DOHH2 (cell line): ENCODE measurements around the gene ASRGL1.

Experiments used
- H3F3A ChIP-seq: fragments of 200-600 bp; sonication (generic), shearing (Covaris generic); 2 replicates; pipeline ENCODE4 v1.6.0; 2016; ENCODE audit warnings: antibody characterized with exemption, mild to moderate bottlenecking; ENCODE audit not compliant: control insufficient read depth, insufficient read depth
- H3K27ac ChIP-seq: fragments of 200-600 bp; sonication (generic); 2 replicates; pipeline ENCODE4 v1.5.1; 2014; ENCODE audit warnings: low read depth, mild to moderate bottlenecking, low read length, moderate library complexity
- H3K27me3 ChIP-seq: fragments of 200-600 bp; sonication (generic); 2 replicates; pipeline ENCODE4 v1.6.1; 2014; ENCODE audit warnings: mild to moderate bottlenecking, low read length, mixed read lengths; ENCODE audit not compliant: control insufficient read depth
- H3K36me3 ChIP-seq: fragments of 200-600 bp; sonication (generic); 2 replicates; pipeline ENCODE4 v1.6.1; 2014; ENCODE audit warnings: mild to moderate bottlenecking, low read length, moderate library complexity, mixed read lengths; ENCODE audit not compliant: control insufficient read depth
- H3K4me1 ChIP-seq: fragments of 200-600 bp; sonication (generic); 2 replicates; pipeline ENCODE4 v1.6.1; 2014; ENCODE audit warnings: mild to moderate bottlenecking, low read length, mixed read lengths; ENCODE audit not compliant: control insufficient read depth
- H3K4me2 ChIP-seq: fragments of 200-600 bp; sonication (generic); 2 replicates; pipeline ENCODE4 v1.6.0; 2014; ENCODE audit warnings: mild to moderate bottlenecking, low read length, moderate library complexity
- H3K4me3 ChIP-seq: fragments of 200-600 bp; sonication (generic); 2 replicates; pipeline ENCODE4 v1.5.1; 2014; ENCODE audit warnings: mild to moderate bottlenecking, low read length, mixed read lengths
- H3K79me2 ChIP-seq: fragments of 200-600 bp; sonication (generic); 2 replicates; pipeline ENCODE4 v1.6.1; 2014; ENCODE audit warnings: mild to moderate bottlenecking, low read length, mixed read lengths; ENCODE audit not compliant: control insufficient read depth
- H3K9me2 ChIP-seq: fragments of 200-600 bp; sonication (generic); replicated peaks from 2 replicates; pipeline ENCODE4 v1.6.1; 2014; ENCODE audit warnings: mild to moderate bottlenecking, low read length, mixed read lengths; ENCODE audit not compliant: control insufficient read depth
- H3K9me3 ChIP-seq: fragments of 200-600 bp; sonication (generic); 2 replicates; pipeline ENCODE4 v1.6.1; 2014; ENCODE audit warnings: antibody characterized with exemption, low read length, mixed read lengths; ENCODE audit not compliant: control insufficient read depth, insufficient read depth
- H4K20me1 ChIP-seq: fragments of 200-600 bp; sonication (generic); 2 replicates; pipeline ENCODE4 v1.6.0; 2014; ENCODE audit warnings: low read depth, mild to moderate bottlenecking, antibody characterized with exemption, low read length, moderate library complexity; ENCODE audit not compliant: control insufficient read depth, insufficient read depth
- EZH2phosphoT487 ChIP-seq: fragments of 200-600 bp; sonication (generic); IDR thresholded peaks from 2 replicates; pipeline ENCODE4 v1.6.1; 2017; ENCODE audit warnings: borderline replicate concordance, mild to moderate bottlenecking, antibody characterized with exemption, low read length, moderate library complexity, mixed read lengths
- TF ChIP-seq, protein P1 (sequence below): fragments of 200-600 bp; sonication (generic); IDR thresholded peaks from one replicate; pipeline ENCODE4 v1.5.1; 2014; ENCODE audit warnings: antibody characterized with exemption, mild to moderate bottlenecking, low read depth, low read length; ENCODE audit not compliant: poor library complexity, severe bottlenecking

Gene ASRGL1

DNA sequence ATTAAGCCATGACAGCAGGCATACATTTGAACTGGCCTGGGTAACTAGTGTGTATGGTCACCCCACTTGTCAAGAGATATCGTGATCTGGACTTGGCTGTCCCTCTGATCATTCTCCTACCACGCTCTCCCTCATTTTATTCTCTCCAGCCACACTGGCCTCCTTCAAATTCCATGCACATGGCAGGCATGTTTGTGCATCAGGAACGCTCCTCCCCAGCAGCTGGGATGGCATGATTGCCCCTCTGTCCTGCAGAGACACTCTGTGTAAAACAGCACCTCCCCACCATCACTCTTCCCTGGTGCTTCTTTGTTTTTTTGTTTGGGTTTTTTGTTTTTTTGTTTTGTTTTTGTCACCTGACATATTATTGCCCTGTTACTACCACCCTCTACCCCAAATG, 50.1 kb downstream of the ASRGL1 start:
- H3K9me2 ChIP-seq, result no peaks in the 10 kb centered on the region
- H3K27ac ChIP-seq, result no peak overlapping the region
- H3K4me3 ChIP-seq, result no peak overlapping the region
- H3K27me3 ChIP-seq, result peaks cover 3% of the 10 kb centered on the region; the same call in 1 of the 2 replicates
- TF ChIP-seq, protein P1, sequence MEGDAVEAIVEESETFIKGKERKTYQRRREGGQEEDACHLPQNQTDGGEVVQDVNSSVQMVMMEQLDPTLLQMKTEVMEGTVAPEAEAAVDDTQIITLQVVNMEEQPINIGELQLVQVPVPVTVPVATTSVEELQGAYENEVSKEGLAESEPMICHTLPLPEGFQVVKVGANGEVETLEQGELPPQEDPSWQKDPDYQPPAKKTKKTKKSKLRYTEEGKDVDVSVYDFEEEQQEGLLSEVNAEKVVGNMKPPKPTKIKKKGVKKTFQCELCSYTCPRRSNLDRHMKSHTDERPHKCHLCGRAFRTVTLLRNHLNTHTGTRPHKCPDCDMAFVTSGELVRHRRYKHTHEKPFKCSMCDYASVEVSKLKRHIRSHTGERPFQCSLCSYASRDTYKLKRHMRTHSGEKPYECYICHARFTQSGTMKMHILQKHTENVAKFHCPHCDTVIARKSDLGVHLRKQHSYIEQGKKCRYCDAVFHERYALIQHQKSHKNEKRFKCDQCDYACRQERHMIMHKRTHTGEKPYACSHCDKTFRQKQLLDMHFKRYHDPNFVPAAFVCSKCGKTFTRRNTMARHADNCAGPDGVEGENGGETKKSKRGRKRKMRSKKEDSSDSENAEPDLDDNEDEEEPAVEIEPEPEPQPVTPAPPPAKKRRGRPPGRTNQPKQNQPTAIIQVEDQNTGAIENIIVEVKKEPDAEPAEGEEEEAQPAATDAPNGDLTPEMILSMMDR, result no peak
- TF ChIP-seq EZH2phosphoT487, result no peak
- no peaks in the 10 kb centered on the region for H3K79me2 ChIP-seq
- H3K36me3 ChIP-seq, result no peaks in the 10 kb centered on the region
- H3F3A ChIP-seq, result no peaks in the 10 kb centered on the region
- H3K4me1 ChIP-seq, result no peaks in the 10 kb centered on the region
- H4K20me1 ChIP-seq, result no peaks in the 10 kb centered on the region
- no peaks in the 10 kb centered on the region for H3K9me3 ChIP-seq
- H3K4me2 ChIP-seq, result no peak overlapping the region

DNA sequence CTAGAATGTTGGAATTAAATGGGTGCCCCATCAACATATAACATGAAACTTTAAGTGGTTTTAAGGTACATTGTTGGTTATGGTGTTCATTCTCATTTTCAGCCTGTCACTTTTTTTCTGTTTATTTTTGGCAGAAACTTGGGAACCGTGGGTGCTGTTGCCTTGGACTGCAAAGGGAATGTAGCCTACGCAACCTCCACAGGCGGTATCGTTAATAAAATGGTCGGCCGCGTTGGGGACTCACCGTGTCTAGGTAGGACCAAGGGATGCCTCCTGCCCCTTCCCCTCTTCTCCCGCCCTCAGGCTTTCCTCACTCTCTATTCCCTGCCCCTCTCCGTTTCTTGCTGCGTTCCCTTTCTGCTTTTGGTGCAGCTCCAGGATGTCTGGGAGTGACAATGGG, 51.8 kb downstream of the ASRGL1 start:
- no peaks in the 10 kb centered on the region for H3K9me2 ChIP-seq
- H3K36me3 ChIP-seq, result no peaks in the 10 kb centered on the region
- H3K79me2 ChIP-seq, result no peaks in the 10 kb centered on the region
- H3K27ac ChIP-seq, result no peak overlapping the region
- H3K4me3 ChIP-seq, result no peak overlapping the region
- H4K20me1 ChIP-seq, result no peaks in the 10 kb centered on the region
- no peak overlapping the region for H3K4me2 ChIP-seq
- no peaks in the 10 kb centered on the region for H3F3A ChIP-seq
- no peak for TF ChIP-seq EZH2phosphoT487
- TF ChIP-seq, protein P1, result no peak
- H3K9me3 ChIP-seq, result no peaks in the 10 kb centered on the region
- H3K4me1 ChIP-seq, result no peaks in the 10 kb centered on the region
- peaks cover 3% of the 10 kb centered on the region; the same call in 1 of the 2 replicates for H3K27me3 ChIP-seq

GRCh38 chr11:62390237-62390636, 53.0 kb downstream of the ASRGL1 start:
- Histone ChIP-seq H3K36me3 (no peaks in the 10 kb centered on the region), H3K4me2 (no peak overlapping the region), H3K9me2 (no peaks in the 10 kb centered on the region), H3K4me1 (no peaks in the 10 kb centered on the region), H3K79me2 (no peaks in the 10 kb centered on the region), H3K4me3 (no peak overlapping the region), H3K27ac (no peak overlapping the region), H4K20me1 (no peaks in the 10 kb centered on the region), H3F3A (no peaks in the 10 kb centered on the region), H3K9me3 (no peaks in the 10 kb centered on the region), H3K27me3 (peaks cover 3% of the 10 kb centered on the region; the same call in 1 of the 2 replicates)
- TF ChIP-seq EZH2phosphoT487, result no peak
- TF ChIP-seq, protein P1, result no peak
